VCaP (cell line): ENCODE data around the gene TESPA1.
A peak's percentile ranks its signal among the peaks of the same experiment; 100 is the strongest.

ENCODE experiments used
- H3K27ac ChIP-seq: fragments of 450-650 bp; 2 replicates; pipeline ENCODE4 v1.5.1; 2017
- TF ChIP-seq, protein P1 (sequence below): fragments of 450-650 bp; conservative IDR thresholded peaks from 2 replicates; pipeline ENCODE4 v1.5.1; 2017; ENCODE audit warnings: mild to moderate bottlenecking, moderate library complexity

The TESPA1 gene

DNA sequence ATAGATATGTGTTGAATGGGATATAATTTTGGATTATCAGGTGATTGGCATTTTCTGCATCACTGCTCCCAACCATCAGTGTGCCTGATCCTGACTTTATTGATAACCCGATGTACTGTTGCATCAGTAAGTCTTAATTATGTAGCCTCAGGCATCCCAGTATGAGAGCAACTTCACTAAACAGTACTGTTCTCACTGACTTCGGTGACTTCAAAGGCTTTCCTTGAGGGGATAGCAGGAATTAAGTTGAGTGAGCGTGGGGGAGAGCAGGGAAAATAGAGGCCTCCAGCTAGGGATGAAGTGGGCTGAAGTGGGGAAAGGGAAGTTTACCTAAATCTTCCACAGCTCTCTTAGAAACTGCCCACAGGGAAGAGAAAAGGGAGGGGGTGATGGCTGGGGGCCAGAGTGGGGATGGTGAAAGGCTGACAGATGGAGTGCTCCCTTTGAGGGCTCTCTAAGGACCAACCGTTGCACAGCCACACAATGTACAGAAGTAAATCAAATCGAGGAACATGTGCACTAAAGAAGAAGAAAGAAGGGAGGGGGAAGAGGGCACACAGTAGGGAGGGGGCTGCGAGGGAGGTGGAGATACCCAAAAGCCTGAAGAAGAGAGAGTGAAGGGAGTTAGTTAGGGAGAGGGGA is 24.5 kb upstream of the TESPA1 start:
- TF ChIP-seq, protein P1, sequence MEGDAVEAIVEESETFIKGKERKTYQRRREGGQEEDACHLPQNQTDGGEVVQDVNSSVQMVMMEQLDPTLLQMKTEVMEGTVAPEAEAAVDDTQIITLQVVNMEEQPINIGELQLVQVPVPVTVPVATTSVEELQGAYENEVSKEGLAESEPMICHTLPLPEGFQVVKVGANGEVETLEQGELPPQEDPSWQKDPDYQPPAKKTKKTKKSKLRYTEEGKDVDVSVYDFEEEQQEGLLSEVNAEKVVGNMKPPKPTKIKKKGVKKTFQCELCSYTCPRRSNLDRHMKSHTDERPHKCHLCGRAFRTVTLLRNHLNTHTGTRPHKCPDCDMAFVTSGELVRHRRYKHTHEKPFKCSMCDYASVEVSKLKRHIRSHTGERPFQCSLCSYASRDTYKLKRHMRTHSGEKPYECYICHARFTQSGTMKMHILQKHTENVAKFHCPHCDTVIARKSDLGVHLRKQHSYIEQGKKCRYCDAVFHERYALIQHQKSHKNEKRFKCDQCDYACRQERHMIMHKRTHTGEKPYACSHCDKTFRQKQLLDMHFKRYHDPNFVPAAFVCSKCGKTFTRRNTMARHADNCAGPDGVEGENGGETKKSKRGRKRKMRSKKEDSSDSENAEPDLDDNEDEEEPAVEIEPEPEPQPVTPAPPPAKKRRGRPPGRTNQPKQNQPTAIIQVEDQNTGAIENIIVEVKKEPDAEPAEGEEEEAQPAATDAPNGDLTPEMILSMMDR: no peak
- no peak overlapping the region for H3K27ac ChIP-seq

DNA sequence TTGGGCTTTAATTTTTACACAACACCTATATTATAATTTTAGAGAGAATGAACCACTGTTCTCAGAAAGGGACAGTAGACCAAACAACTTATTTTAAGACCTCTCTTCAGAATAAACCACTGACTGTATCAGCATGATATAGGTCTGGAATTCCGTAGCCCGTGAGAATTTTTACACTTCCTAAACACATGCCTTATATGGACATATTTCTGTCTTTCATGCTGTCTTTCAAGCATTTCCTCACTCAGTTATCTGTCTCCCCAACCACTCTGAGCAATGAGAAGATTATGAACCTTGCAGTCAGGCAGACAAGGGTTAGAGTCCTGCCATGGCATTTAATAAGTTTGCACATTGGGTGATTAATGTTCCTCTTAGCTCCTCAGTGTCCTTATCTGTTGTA is 17.8 kb upstream of the TESPA1 start:
- no peak overlapping the region for H3K27ac ChIP-seq
- TF ChIP-seq, protein P1: no peak

DNA sequence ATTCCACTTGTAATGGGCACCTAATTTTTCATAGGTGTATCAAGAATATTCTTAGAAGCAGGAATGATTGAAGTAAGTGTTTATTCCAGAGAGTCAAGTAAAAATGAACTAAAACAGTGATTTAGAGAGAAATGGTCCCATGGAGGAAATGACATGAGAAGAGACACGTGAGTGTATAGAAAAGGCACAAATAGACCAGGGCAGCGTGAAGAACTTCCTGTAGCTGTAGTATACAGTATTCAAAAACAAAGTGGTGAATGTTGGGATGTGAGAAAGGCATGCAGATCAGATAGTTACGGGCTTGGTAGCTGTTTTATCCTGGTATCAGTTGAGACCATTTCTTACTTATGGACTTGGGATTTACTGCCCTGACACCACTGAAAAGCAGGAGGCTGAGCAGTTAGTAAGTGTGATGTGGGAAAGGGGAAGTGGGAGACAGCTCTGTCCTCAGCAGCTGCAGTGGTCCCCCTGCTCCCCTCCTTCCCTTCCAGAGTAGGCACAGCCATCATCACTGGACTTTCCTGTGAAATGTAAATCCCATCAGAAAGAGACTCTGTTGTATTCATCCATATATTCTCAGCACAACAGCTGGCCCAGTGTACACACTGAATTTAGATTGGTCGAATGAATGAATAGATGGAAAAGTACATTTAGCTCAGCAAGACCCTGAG is 16.8 kb upstream of the TESPA1 start:
- H3K27ac ChIP-seq: no peak overlapping the region
- TF ChIP-seq, protein P1: no peak

DNA sequence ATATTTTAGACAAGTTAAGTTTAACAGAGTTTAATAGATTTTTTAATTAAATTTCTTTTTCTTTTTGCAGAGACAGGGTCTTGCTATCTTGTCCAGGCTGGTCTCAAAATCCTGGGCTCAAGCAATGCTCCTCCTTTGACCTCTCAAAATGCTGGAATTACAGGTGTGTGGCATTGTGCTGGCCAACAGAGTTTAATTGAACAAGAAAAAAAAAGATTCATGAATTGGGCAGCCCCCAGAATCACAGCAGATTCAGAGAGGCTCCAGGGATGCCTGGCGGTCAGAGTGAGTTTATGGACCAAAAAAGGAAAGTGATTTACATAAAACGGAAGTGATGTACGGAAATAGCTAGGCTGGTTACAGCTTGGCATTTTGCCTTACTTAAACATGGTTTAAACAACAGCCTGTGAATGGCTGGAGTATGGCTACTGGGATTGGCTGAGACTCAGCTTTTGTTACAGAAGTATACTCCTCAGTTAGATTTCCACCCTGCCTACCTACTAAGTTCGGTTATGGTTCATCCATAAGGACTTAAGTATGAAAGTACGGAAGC is 14.5 kb upstream of the TESPA1 start:
- TF ChIP-seq, protein P1: no peak
- H3K27ac ChIP-seq: no peak overlapping the region

DNA sequence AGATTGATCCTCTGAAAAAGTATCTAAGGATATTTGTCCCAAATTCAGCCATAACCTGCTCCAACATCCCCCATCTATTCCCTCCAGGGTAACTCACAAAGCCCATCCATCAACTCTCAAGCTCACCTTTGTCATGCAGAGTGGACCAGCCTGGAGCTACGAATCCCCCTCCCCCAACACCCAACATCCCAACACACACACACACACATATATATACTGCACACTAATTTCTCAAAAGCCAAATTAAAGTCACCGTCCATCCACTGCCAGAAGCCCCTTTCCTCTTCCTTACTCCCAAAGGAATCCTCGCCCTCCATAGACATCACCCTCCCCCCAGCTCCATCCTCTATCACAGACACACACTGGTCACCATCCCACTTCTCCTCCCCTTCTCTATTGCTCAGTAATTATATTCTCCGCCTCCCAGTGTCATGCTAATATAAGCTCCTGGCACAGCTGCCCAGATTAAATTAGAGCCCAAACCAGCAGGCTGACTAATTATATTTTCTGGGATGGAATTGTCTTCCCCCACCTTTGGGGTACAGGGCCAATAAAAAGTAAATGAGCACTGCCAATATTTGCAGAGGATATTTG is 13.5 kb upstream of the TESPA1 start:
- TF ChIP-seq, protein P1: no peak
- no peak overlapping the region for H3K27ac ChIP-seq

DNA sequence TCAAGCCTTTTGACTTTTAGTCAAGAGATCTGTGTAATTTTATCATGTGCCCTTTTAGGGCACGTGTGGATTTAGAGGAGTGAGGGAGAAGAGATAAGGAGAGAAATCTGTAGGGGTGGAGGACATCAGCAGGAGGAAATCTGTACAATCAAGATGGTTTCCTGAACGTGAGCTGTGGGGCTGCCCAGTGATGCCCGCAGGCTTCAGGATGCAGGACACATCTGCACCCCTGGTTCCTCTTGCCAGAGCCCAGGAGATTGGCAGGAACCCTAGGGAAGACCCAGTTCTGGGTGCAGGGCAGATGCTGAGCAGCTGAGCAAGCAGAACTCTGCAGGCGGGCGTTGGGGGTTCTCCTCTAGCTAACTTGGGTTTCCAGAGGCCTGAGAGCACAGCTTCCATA is 11.6 kb upstream of the TESPA1 start:
- no peak overlapping the region for H3K27ac ChIP-seq
- TF ChIP-seq, protein P1: no peak

DNA sequence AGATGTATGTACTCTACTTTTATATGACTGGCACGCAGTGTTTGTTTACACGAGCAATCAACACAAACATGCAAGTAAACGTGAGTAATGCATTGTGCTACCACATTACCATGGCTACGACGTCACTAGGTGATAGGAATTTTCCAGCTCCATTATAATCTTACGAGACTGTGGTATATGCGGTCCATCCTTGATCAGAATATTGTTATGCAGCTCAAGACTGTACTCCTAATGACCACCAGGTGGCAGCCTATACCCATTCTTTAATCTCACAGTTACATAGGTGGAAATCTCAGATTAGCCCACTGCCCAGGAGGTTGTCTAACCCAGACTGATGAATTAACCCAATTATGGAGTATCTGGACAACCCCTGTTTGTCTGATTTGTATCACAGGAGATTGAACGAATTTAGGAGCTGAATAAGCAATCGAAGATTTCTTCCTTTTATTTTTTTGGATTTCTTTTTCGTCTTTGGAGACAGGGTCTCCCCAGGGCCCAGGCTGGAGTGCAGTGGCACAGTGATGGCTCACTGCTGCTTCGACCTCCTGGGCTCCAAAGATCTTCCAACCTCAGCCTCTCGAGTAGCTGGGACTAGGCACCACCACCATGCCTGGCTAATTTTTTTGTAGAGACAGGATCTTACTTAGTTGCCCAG is 8.7 kb upstream of the TESPA1 start:
- H3K27ac ChIP-seq: no peak overlapping the region
- TF ChIP-seq, protein P1: peak; percentile 91
